H9 (cell line): ENCODE data around the gene SPDEF. TPM values are rescaled to one million over a fixed set of nuclear protein-coding genes. Genes with fewer than 3 reads are reported as not detected.

ENCODE experiments used
- DNase-seq: peaks from one replicate; pipeline ENCODE4 v3.0.0-alpha.2; 2017
- H2AFZ ChIP-seq: one replicate; pipeline ENCODE4 v1.6.1; 2013; ENCODE audit warnings: mild to moderate bottlenecking, low read length, control low read depth, moderate library complexity
- H2AK5ac ChIP-seq: 2 replicates; pipeline ENCODE4 v1.6.1; 2013; ENCODE audit warnings: low read length, control low read depth, mixed read lengths; ENCODE audit not compliant: insufficient read length
- H2BK120ac ChIP-seq: one replicate; pipeline ENCODE4 v1.6.1; 2013; ENCODE audit warnings: low read depth, mild to moderate bottlenecking, low read length, control low read depth, inconsistent platforms; ENCODE audit not compliant: poor library complexity, severe bottlenecking
- H2BK12ac ChIP-seq: 2 replicates; pipeline ENCODE4 v1.6.1; 2013; ENCODE audit warnings: low read length, control low read depth, mixed read lengths, low read depth; ENCODE audit not compliant: insufficient read length
- H2BK15ac ChIP-seq: 2 replicates; pipeline ENCODE4 v1.6.1; 2013; ENCODE audit warnings: low read depth, low read length, control low read depth
- H2BK20ac ChIP-seq: one replicate; pipeline ENCODE4 v1.6.1; 2013; ENCODE audit warnings: low read depth, mild to moderate bottlenecking, low read length, control low read depth, inconsistent platforms; ENCODE audit not compliant: poor library complexity, severe bottlenecking
- H2BK5ac ChIP-seq: 2 replicates; pipeline ENCODE4 v1.6.1; 2013; ENCODE audit warnings: low read length, control low read depth, mixed read lengths; ENCODE audit not compliant: insufficient read length
- H3K14ac ChIP-seq: 2 replicates; pipeline ENCODE4 v1.6.1; 2013; ENCODE audit warnings: low read length, control low read depth; ENCODE audit not compliant: insufficient read depth
- H3K18ac ChIP-seq: 2 replicates; pipeline ENCODE4 v1.6.1; 2013; ENCODE audit warnings: low read depth, mild to moderate bottlenecking, mixed read lengths, low read length, control low read depth; ENCODE audit not compliant: insufficient read length
- H3K23ac ChIP-seq: 2 replicates; pipeline ENCODE4 v1.6.1; 2013; ENCODE audit warnings: low read length, control low read depth, mixed read lengths, low read depth; ENCODE audit not compliant: insufficient read length
- H3K23me2 ChIP-seq: 2 replicates; pipeline ENCODE4 v1.6.1; 2013; ENCODE audit warnings: low read depth, mild to moderate bottlenecking, mixed read lengths, low read length, control low read depth; ENCODE audit not compliant: insufficient read length, poor library complexity, severe bottlenecking
- H3K27ac ChIP-seq: 2 replicates; pipeline ENCODE4 v1.5.1; 2013; ENCODE audit warnings: low read length, control low read depth, mixed read lengths, low read depth; ENCODE audit not compliant: insufficient read length
- H3K27me3 ChIP-seq: 2 replicates; pipeline ENCODE4 v1.6.1; 2013; ENCODE audit warnings: low read length, control low read depth, inconsistent platforms; ENCODE audit not compliant: insufficient read depth
- H3K4ac ChIP-seq: 2 replicates; pipeline ENCODE4 v1.6.1; 2013; ENCODE audit warnings: low read depth, mild to moderate bottlenecking, control low read depth, inconsistent platforms, low read length, moderate library complexity
- H3K4me1 ChIP-seq: 2 replicates; pipeline ENCODE4 v1.6.1; 2013; ENCODE audit warnings: low read length, control low read depth, inconsistent platforms; ENCODE audit not compliant: insufficient read depth
- H3K4me2 ChIP-seq: 2 replicates; pipeline ENCODE4 v1.6.1; 2013; ENCODE audit warnings: low read length, control low read depth, mixed read lengths; ENCODE audit not compliant: insufficient read length, insufficient read depth
- H3K56ac ChIP-seq: 2 replicates; pipeline ENCODE4 v1.6.1; 2013; ENCODE audit warnings: low read depth, mild to moderate bottlenecking, mixed read lengths, low read length, control low read depth; ENCODE audit not compliant: insufficient read length
- H3K79me1 ChIP-seq: 2 replicates; pipeline ENCODE4 v1.6.1; 2013; ENCODE audit warnings: low read depth, mild to moderate bottlenecking, moderate library complexity, low read length, control low read depth, inconsistent platforms; ENCODE audit not compliant: insufficient read depth, poor library complexity, severe bottlenecking
- H3K79me2 ChIP-seq: 2 replicates; pipeline ENCODE4 v1.6.1; 2013; ENCODE audit warnings: low read length, control low read depth, inconsistent platforms; ENCODE audit not compliant: insufficient read depth
- H3K9ac ChIP-seq: 2 replicates; pipeline ENCODE4 v1.6.1; 2013; ENCODE audit warnings: low read length, control low read depth, mixed read lengths; ENCODE audit not compliant: insufficient read length; ENCODE audit errors: extremely low read depth
- H3K9me3 ChIP-seq: one replicate; pipeline ENCODE4 v1.6.1; 2013; ENCODE audit warnings: low read depth, low read length, inconsistent platforms; ENCODE audit not compliant: control insufficient read depth
- H3T11ph ChIP-seq: one replicate; pipeline ENCODE4 v1.6.1; 2013; ENCODE audit warnings: mild to moderate bottlenecking, low read length, control low read depth, inconsistent platforms
- H4K20me1 ChIP-seq: one replicate; pipeline ENCODE4 v1.6.1; 2013; ENCODE audit not compliant: control insufficient read depth, insufficient read length, insufficient read depth
- H4K5ac ChIP-seq: 2 replicates; pipeline ENCODE4 v1.6.1; 2013; ENCODE audit warnings: low read depth, mild to moderate bottlenecking, mixed read lengths, low read length, control low read depth; ENCODE audit not compliant: insufficient read length
- H4K8ac ChIP-seq: replicated peaks from 2 replicates; pipeline ENCODE4 v1.6.1; 2013; ENCODE audit warnings: low read length, control low read depth, mixed read lengths, low read depth; ENCODE audit not compliant: insufficient read length
- H4K91ac ChIP-seq: 2 replicates; pipeline ENCODE4 v1.6.1; 2013; ENCODE audit warnings: low read depth, mild to moderate bottlenecking, moderate library complexity, mixed read lengths, low read length, control low read depth; ENCODE audit not compliant: insufficient read length
- H3K27ac Mint-ChIP-seq, 3 experiments: 2 replicates in 2 of 3; 3 replicates in 1 of 3; pipeline ENCODE4 v1.8.0; 2020 to 2021; ENCODE audit warnings: mixed read lengths in 3 of 3, mild to moderate bottlenecking in 1 of 3, moderate library complexity in 1 of 3
- H3K27me3 Mint-ChIP-seq: 2 replicates; pipeline ENCODE4 v1.8.0; 2021; ENCODE audit warnings: low read depth, mild to moderate bottlenecking, moderate library complexity, mixed read lengths
- H3K36me3 Mint-ChIP-seq, 3 experiments: 2 replicates in 2 of 3; 3 replicates in 1 of 3; pipeline ENCODE4 v1.8.0; 2020 to 2021; ENCODE audit warnings: low read depth in 3 of 3, mixed read lengths in 3 of 3; ENCODE audit not compliant: insufficient read depth in 1 of 3
- H3K4me1 Mint-ChIP-seq, 2 experiments: 2 replicates each; pipeline ENCODE4 v1.8.0; 2020; ENCODE audit warnings: mixed read lengths in 2 of 2
- H3K4me3 Mint-ChIP-seq, 2 experiments: 2 replicates in 1 of 2; 3 replicates in 1 of 2; pipeline ENCODE4 v1.8.0; 2020 to 2021; ENCODE audit warnings: mild to moderate bottlenecking in 2 of 2, mixed read lengths in 2 of 2, moderate library complexity in 1 of 2
- H3K9me3 Mint-ChIP-seq, 2 experiments: 2 replicates in 1 of 2; 3 replicates in 1 of 2; pipeline ENCODE4 v1.8.0; 2020; ENCODE audit warnings: mild to moderate bottlenecking in 2 of 2, mixed read lengths in 2 of 2, moderate library complexity in 1 of 2
- CTCF ChIP-seq: fragments of 200-600 bp; sonication (generic); conservative IDR thresholded peaks from 3 replicates; pipeline ENCODE4 v1.8.0; 2021; ENCODE audit warnings: antibody characterized with exemption, mild to moderate bottlenecking
- WGBS: extraction: QIAGEN DNeasy Blood & Tissue Kit; methylation state at CpG from one replicate; pipeline ENCODE4 v1.1.7; 2013; ENCODE audit warnings: missing lambda C conversion rate, low lambda C conversion rate, mixed read lengths; ENCODE audit not compliant: insufficient read length; ENCODE audit errors: extremely low coverage; 5-methylcytosine and 5-hydroxymethylcytosine counted together
- total RNA-seq: library from RNA; stranded (reverse); gene quantifications from 2 replicates; pipeline ENCODE4 v1.2.1, GENCODE V29; 2021

The SPDEF gene
- total RNA-seq, 1 experiment from 2014 or later: 0.15 TPM

GRCh38 chr6:34506718-34507117 lies 49.4 kb downstream of the SPDEF start:
- no peak overlapping the region for H3K4me3 Mint-ChIP-seq
- no peaks in the 10 kb centered on the region for H3K23me2 ChIP-seq
- H3K9me3 ChIP-seq: no peaks in the 10 kb centered on the region
- H3K56ac ChIP-seq: no peak overlapping the region
- H3K4me1 ChIP-seq: no peaks in the 10 kb centered on the region
- H2BK5ac ChIP-seq: no peak overlapping the region
- no peak overlapping the region for H2AFZ ChIP-seq
- no peak overlapping the region for H3K4ac ChIP-seq
- no peaks in the 10 kb centered on the region for H3K79me1 ChIP-seq
- peak overlapping the region; percentile 70; the same call in 1 of the 2 replicates for H3K14ac ChIP-seq
- no peak overlapping the region for H3K23ac ChIP-seq
- H4K8ac ChIP-seq: no peak overlapping the region
- H3K18ac ChIP-seq: peak overlapping the region; percentile 47
- no peaks in the 10 kb centered on the region for H4K20me1 ChIP-seq
- peaks cover 12 to 16% of the 10 kb centered on the region in 2 experiments for H3K4me1 Mint-ChIP-seq
- no CpG with 5 or more reads among the region's 5 CpGs for WGBS
- no peak overlapping the region for H2AK5ac ChIP-seq
- peak overlapping the region in 1 of 3 experiments; percentile 68; a peak in 1 of 7 replicates for H3K27ac Mint-ChIP-seq
- H2BK12ac ChIP-seq: no peak overlapping the region
- no peak for DNase-seq
- no peak overlapping the region for H3K9ac ChIP-seq
- H3K4me2 ChIP-seq: no peak overlapping the region
- no peak overlapping the region for H3T11ph ChIP-seq
- H4K91ac ChIP-seq: no peak overlapping the region
- no peak overlapping the region for H2BK15ac ChIP-seq
- no peak overlapping the region for H2BK120ac ChIP-seq
- TF ChIP-seq CTCF: no peak
- no peak overlapping the region for H2BK20ac ChIP-seq
- H3K27me3 Mint-ChIP-seq: no peaks in the 10 kb centered on the region
- H3K9me3 Mint-ChIP-seq: peaks cover 4 to 9% of the 10 kb centered on the region in 2 experiments; a peak in 4 of 5 replicates
- no peaks in the 10 kb centered on the region for H3K27me3 ChIP-seq
- peaks cover 0 to 3% (median 0%) of the 10 kb centered on the region in 3 experiments; a peak in 2 of 7 replicates for H3K36me3 Mint-ChIP-seq
- H4K5ac ChIP-seq: no peak overlapping the region
- H3K27ac ChIP-seq: no peak overlapping the region
- H3K79me2 ChIP-seq: no peaks in the 10 kb centered on the region; the same call in 1 of the 2 replicates
